ENCODE data around the gene WDR33.

DNA sequence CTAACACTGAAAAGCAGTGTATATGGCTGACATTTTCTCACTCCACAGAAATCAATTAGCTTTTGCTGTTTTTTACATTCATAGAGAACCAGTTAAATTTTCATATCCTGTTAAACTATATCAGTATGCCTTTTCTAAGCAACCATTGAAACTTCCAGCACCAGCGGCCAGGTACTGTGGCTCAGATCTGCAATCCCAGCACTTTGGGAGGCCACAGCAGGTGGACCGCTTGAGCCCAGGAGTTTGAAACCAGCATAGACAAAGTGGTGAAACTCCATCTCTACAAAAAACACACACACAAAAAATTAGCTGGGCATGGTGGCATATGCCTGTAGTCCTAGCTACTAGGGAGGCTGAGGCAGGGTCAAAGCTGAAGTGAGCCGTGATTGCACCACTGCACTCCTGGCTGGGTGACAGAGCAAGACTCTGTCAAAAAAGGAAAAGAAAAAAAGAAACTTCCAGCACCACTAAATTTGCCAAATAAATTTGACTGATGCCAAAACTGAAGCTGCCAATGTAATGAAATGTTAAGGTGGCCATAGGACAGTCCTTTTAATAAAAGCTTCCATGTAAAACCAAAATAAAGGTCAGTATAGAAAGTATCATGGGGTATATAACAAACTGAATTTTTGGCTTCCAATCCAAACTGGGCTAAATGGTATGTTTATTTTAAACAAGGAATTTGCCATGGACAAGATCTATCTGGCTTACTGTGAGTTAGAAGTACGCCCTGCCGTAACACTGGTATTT lies 106.2 kb downstream of the WDR33 start:
- TF ChIP-seq EZH2phosphoT487 (IDR thresholded peaks at IDR 0.05; ENCODE audit: insufficient read depth, low read depth) (no peak), EZH2 (IDR thresholded peaks at IDR 0.05; ENCODE audit: insufficient read depth, poor library complexity, severe bottlenecking) (no peak)

Data from GM23248 (cell line).